T47D (cell line): ENCODE results near the gene VILL.

Experiments used
- DNase-seq, 2 experiments: peaks; one replicate each; pipeline versions ENCODE4 v3.0.0 to v3.0.0-alpha.2; 2011 to 2012; ENCODE audit warnings: low read depth in 1 of 2, low spot score in 1 of 2
- JUND ChIP-seq: IDR thresholded peaks from 2 replicates; pipeline ENCODE4 v1.6.1; 2012; ENCODE audit warnings: low read depth
- in situ Hi-C: cut with HindIII; loops from 2 replicates; pipeline ENCODE4 v1.10.0; 2016; ENCODE audit warnings: low sequenced_read_pairs, low pct_unique_long_range_greater_than_20kb

Gene VILL

DNA sequence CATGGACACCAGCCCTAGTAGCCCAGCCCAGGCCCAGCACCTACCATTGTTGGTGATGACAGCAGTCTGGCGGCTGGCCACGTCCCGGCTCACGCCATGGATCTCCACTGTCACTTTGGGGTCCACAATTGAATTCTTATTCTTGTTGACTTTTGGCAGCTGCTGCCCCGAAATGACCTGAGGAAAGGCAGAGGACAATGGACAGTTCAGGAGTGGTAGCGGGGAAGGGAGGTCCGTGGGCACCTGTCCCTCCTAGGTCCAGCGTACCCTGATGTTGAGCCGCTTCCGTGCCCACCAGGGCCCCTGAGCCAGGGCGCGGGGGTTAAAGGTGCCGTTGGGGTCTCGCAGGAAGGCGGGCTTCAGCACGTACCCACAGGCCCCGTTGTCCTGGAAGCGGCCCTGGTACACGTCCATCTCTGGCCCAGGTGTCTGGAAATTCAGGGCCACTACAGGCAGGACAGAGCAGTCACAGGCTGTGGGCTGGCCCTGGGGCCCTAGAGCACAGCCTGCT lies 17.7 kb downstream of the VILL start:
- DNase-seq: no peak
- in situ Hi-C loops: no loop called here

DNA sequence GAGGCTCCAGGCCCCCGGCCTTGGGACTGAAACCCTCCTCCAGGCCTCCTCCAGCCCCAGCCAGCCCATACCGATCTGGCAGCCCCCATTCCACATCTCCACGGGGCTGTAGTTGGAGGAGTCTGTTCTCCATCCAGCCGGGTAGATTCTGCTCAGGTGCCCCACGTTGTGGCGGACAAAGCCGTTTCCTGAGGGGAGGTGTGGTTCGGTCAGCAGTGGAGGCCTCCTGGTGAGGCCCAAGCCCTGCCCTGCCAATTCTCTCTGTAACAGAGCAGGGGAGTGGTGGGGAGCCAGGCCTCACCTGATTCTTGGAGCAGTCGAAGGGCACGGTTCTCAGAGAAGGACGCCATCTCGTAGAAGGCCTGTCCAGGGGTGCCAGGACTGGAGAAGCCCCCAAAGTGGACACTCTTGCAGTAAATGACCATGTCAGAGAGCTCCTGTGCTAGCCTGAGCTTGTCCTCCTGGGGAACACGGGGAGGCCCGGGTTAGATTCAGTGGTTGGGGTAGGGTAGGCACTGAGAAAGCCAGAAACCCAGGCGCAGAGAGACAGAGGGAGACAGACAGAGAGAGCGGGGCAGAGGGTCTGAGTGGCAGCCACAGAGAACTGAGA lies 18.5 kb downstream of the VILL start:
- in situ Hi-C loops: no loop called here
- DNase-seq: no peak
- TF ChIP-seq JUND: no peak

More for the DNA sequence above, 17.7 kb downstream of the VILL start:
- TF ChIP-seq JUND: no peak

DNA sequence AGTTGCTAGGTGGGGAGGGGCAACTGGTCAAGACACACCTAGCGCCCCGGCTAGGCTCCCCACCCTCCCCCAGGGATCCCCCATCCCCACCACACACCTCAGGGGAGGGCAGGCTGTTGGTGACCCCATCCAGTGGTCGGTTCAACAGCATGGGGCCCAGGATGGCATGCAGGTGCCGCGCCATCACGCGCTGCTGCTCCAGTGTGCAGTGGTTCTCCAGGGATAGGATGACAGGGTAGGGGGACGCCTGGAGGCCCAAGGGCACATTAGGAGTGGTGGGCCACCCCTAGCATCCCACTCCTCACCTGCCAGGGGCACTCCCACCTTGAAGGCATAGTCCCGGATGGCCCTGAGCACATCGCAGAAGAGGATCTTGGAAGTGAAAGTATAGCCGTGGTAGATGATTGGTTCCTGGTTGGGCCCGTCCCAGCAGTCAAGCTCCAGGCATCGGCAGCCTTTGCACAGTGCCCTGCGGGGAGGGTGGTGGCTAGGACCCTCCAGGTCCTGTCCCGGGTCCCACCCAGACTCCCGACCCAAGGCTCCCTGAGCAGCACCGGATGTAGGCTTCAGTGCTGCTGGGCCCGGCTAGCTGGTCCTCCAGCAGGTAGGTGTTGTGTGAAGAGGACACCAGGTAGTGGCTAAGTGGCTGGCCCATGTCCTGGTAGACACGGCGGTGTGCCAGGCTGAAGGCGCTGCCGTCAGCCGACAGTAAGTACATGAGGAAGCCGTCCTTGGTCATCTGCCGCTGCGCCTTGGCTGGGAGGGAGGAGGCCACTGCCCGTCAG lies 19.4 kb downstream of the VILL start:
- no peak for DNase-seq
- in situ Hi-C loops: no loop called here
- TF ChIP-seq JUND: no peak

DNA sequence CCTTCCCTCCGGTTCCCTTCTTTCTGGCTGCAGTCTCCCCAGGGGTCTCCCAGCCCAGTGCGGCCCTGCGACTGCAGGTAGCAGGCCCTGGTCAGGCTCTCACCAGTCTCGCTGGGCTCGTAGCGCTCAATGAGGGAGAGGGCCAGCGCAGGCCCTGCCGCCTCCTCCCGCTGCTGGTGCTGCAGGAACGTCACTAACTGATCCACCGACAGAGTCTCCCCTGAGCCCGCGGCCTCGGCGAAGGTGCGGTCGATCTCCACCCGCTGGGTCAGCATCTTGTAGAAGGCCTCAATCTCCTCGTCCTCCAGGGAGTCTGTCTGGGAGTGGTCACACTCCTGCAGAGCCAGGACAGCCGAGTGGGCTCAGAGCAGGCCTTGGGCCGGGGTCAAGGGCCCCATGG lies 20.5 kb downstream of the VILL start:
- DNase-seq: no peak
- in situ Hi-C loops: no loop called here

DNA sequence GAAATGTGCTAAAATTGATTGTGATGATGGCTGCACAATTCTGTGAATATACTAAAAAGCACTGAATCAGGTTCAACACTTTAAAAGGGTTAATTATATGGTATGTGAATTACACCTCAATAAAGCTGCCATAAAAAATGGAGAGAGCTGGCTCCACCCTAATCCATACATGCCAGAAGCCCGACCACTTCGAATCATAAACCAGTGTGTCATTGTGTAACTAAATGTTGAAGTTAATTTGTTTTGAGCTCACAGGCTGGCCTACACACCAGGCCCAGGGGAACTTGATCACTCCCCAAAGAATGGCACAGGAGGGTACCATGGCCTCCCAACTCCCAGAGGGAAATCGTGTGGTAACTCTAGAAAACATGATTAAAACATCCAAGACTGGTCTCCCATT lies 24.9 kb downstream of the VILL start:
- in situ Hi-C loops: no loop called here
- no peak for TF ChIP-seq JUND
- no peak for DNase-seq

More for the DNA sequence above, 20.5 kb downstream of the VILL start:
- no peak for TF ChIP-seq JUND

DNA sequence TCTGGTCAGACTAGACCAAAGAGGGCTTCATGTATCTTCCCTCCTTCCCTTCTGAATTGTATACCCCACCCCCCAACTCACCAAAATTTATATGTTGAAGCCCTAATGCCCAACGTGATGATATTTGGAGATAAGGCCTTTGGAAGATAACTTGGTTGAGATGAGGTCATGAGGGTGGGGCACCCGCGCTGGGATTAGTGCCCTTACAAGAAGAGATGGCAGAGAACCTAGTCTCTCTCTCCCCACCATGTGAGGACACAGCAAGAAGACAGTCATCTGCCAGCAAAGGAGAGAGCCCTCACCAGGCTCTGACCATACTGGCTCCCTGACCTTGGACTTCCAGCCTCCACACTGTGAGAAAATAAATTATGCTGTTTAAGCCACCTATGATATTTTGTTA lies 25.4 kb downstream of the VILL start:
- in situ Hi-C loops: no loop called here
- TF ChIP-seq JUND: no peak
- no peak for DNase-seq

DNA sequence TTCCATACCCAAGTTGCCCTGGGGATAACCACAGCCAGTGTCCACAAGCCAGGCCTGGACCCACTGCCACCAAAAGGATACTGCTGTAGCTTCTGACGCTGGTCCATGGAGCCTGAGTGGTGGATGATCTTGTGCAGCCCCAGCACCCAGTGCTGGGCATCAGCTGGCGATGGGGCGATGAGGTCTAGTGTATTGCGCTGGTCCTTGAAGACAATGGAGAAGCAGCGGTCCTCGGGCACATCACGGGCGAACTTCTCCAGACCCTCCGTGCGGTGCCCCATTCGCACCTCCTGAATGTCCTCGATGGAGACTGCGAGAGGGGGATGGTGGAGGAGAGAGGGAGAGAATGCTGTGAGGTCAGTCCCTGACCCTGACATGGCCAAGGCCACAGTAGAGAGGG lies 25.8 kb downstream of the VILL start:
- in situ Hi-C loops: no loop called here
- TF ChIP-seq JUND: no peak
- DNase-seq: no peak

DNA sequence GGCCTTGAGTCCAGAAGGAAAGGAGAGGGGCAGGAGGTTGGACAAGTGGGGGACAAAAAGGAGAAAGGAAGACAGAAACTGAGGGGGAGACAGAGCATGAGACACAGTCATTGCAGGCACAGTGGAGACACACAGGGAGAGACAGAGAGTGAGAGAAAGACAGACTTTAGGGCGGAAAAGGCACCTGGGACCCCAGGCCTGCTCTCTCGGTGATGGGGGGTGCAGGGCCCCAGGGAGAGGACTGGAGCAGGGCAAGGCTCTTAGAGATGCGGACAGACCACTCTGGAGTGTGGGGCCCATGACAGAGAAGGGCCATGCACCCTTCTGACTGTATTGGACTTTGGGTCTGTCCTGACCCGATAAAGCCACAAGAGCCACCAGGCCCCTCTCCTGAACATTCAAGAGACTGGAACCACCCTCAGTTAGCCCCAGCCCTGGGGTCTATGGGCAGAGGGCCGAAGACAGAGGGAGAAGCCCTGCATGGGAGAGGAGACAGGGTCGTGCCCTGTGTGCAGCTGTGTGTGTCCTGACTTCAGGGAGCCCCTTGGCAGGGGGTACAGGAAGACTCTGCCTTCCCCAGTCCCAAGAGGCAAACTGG lies 26.4 kb downstream of the VILL start:
- in situ Hi-C loops: no loop called here
- DNase-seq: no peak
- no peak for TF ChIP-seq JUND

DNA sequence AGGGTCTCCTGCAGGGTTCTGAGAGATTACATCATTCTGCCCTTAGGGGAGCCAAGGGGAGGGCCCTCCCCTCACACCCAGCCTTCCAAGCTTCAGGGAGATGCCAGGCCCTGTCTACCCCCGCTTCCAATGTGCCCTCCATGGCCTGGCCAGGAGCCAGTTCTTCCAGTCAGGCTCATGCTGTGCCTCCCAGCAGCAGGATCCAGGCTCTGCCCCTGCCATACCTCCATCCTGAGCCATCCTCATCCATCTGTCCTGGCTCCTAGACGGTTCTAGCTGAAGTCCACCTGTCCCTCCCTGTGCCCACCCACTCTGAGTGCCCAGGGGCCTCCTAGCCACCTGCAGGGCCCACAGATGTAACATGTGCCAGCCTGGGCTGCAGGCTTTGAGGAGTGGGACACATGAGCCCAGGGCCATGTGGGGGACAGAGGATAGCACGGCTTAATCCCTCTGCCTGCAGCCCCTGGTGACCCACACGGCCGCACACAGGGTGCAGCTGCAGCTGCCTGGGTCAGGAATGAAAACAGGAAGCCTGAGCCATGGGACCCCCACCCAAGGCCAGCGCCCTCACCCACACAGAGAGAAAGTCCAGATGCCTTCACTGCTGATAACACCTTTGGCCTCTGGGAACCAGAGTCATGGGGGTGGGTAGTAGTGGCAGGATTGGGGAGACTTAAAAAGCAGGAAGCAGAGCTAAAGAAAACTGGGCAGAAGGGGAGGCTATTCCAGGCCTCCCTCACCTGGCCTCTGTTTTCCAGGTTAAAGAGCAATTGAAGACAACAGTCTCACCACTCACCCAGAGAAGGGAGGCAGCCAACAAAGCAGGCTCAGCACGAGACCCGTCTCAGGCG lies 27.1 kb downstream of the VILL start:
- in situ Hi-C loops: no loop called here
- DNase-seq: no peak
- TF ChIP-seq JUND: no peak

DNA sequence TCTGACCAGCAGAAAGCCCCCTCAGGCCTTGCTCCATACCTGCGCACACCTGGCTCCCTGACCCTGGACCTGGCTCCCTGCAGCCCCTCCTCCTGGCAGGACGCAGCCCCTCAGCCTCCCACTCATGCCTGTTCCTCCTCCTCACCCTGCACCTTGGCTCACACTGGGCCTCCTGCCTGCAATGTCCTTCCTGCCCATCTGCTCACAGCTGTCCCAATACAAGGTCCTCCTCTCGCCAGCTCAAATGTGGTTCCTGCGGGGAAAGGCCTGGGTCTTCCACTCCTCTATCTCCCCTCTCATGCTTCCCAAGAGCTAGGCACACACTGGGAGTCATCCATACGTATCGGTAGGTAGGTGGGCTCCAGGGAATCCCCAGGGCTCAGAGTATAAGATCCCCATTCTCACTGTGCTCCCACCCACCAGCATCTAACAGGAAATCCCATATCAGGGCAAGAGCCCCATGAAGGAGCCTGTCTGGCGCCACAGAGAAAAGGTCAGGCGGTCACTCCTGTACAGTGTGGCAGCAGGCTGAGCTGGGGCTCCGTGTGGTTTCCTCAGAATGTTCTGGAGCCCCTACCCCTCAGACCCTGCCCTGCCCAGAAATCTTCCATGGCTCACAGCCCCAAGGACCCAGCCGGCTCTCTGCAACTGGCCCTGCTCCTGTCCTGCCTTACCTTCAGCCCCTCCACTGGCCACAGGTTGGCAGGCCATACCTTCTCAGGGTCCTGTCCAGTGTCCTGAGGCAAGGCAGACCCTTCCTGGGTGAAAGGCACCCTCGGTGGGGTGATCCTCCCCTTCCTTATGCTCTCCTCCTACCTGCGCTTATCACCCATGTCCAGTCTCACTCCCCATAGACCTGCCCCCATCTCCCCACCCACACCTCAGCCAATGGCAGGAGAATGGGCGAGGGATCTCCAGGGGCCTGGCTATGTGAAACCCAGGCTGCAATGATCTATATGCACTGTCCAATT lies 28.0 kb downstream of the VILL start:
- no peak for DNase-seq
- no peak for TF ChIP-seq JUND
- in situ Hi-C loops: no loop called here

DNA sequence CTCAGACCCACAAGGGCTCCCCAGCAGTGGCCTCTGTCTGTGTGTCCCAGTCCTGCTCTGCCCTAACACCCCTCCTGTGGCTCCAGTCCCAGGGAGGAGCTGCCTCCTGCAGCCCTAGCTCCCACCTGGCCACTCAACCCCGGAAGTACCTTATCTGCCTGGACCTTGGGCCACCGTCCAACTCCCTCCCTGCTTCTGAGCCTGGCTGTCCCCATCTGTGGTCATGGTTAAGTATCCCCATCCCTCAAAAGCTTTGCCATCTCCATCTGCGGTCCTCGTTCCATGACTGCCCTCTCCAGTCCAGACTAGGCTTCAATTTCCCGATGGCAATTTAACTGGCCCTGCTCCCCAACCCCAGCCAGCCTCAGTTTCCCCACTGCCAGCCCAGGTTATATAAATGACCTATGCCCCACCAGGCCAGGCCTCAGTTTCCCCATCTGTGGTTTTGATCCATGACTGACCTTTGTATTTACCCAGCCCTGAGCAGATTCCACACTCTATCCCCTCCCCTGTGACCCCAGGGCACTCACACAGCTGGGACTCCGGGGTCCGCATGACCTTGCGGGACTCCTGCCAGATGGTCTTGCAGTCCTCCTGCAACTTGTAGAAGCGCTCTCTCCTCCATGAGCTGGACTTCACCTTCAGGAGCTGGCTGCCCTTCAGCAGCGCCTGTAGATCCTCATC lies 29.2 kb downstream of the VILL start:
- in situ Hi-C loops: no loop called here
- DNase-seq: no peak
- no peak for TF ChIP-seq JUND
